ENCODE data around the gene CGN. TPM values are rescaled to one million over a fixed set of nuclear protein-coding genes. Genes with fewer than 3 reads are reported as not detected.

CGN gene
- total RNA-seq, 1 experiment from 2014 or later = 30.9 TPM

GRCh38 chr1:151477066-151477465 is 34.1 kb upstream of the CGN start:
- Mint-ChIP-seq H3K27me3 (ENCODE audit: low read depth) (peaks cover 8% of the 10 kb centered on the region), H3K9me3 (peaks cover 2 to 5% of the 10 kb centered on the region in 2 experiments; a peak in 4 of 5 replicates), H3K4me3 (no peak overlapping the region), H3K27ac (peak overlapping the region in 1 of 3 experiments; percentile 1; a peak in 1 of 7 replicates), H3K36me3 (ENCODE audit: insufficient read depth in 1 of 3, low read depth in 3 of 3) (peaks cover 0 to 4% (median 0%) of the 10 kb centered on the region in 3 experiments; a peak in 2 of 7 replicates), H3K4me1 (peaks cover 0 to 11% of the 10 kb centered on the region in 2 experiments; a peak in 3 of 4 replicates)
- no peak overlapping the region for H3T11ph ChIP-seq (ENCODE audit: low read length)
- H2BK15ac ChIP-seq (ENCODE audit: low read depth, low read length) = no peak overlapping the region
- H2AFZ ChIP-seq (ENCODE audit: low read length) = no peak overlapping the region
- H3K4me1 ChIP-seq (ENCODE audit: insufficient read depth, low read length) = no peaks in the 10 kb centered on the region
- H3K79me2 ChIP-seq (ENCODE audit: insufficient read depth, low read length) = no peaks in the 10 kb centered on the region
- no peak overlapping the region for H3K27ac ChIP-seq (ENCODE audit: insufficient read length, low read depth, low read length)
- TF ChIP-seq CTCF (conservative IDR thresholded peaks at IDR 0.05) = no peak
- H3K27me3 ChIP-seq (ENCODE audit: insufficient read depth, low read length) = no peaks in the 10 kb centered on the region
- H4K91ac ChIP-seq (ENCODE audit: insufficient read length, low read depth, low read length) = no peak overlapping the region
- no peak overlapping the region for H3K56ac ChIP-seq (ENCODE audit: insufficient read length, low read depth, low read length)
- no peaks in the 10 kb centered on the region for H3K79me1 ChIP-seq (ENCODE audit: insufficient read depth, low read depth, low read length, poor library complexity, severe bottlenecking)
- no peaks in the 10 kb centered on the region for H3K9me3 ChIP-seq (ENCODE audit: control insufficient read depth, low read depth, low read length)
- DNase-seq = no peak
- no peak overlapping the region for H2BK5ac ChIP-seq (ENCODE audit: insufficient read length, low read length)
- H3K4me2 ChIP-seq (ENCODE audit: insufficient read depth, insufficient read length, low read length) = no peak overlapping the region
- H2BK20ac ChIP-seq (ENCODE audit: low read depth, low read length, poor library complexity, severe bottlenecking) = no peak overlapping the region
- H3K23me2 ChIP-seq (ENCODE audit: insufficient read length, low read depth, low read length, poor library complexity, severe bottlenecking) = peaks cover 3% of the 10 kb centered on the region
- H4K20me1 ChIP-seq (ENCODE audit: control insufficient read depth, insufficient read depth, insufficient read length) = no peaks in the 10 kb centered on the region
- H3K14ac ChIP-seq (ENCODE audit: insufficient read depth, low read length) = no peak overlapping the region
- no peak overlapping the region for H3K23ac ChIP-seq (ENCODE audit: insufficient read length, low read depth, low read length)
- no peak overlapping the region for H2AK5ac ChIP-seq (ENCODE audit: insufficient read length, low read length)
- no peak overlapping the region for H3K9ac ChIP-seq (ENCODE audit: extremely low read depth, insufficient read length, low read length)
- H3K18ac ChIP-seq (ENCODE audit: insufficient read length, low read depth, low read length) = no peak overlapping the region
- H4K5ac ChIP-seq (ENCODE audit: insufficient read length, low read depth, low read length) = no peak overlapping the region
- no peak overlapping the region for H3K4ac ChIP-seq (ENCODE audit: low read depth, low read length)
- WGBS (ENCODE audit: extremely low coverage, insufficient read length, low lambda C conversion rate) = no CpG with 5 or more reads among the region's 3 CpGs
- H2BK120ac ChIP-seq (ENCODE audit: low read depth, low read length, poor library complexity, severe bottlenecking) = no peak overlapping the region
- H2BK12ac ChIP-seq (ENCODE audit: insufficient read length, low read depth, low read length) = no peak overlapping the region
- no peak overlapping the region for H4K8ac ChIP-seq (replicated peaks; ENCODE audit: insufficient read length, low read depth, low read length)
